Measurements from ENCODE around the gene VAV2.

Gene VAV2

DNA sequence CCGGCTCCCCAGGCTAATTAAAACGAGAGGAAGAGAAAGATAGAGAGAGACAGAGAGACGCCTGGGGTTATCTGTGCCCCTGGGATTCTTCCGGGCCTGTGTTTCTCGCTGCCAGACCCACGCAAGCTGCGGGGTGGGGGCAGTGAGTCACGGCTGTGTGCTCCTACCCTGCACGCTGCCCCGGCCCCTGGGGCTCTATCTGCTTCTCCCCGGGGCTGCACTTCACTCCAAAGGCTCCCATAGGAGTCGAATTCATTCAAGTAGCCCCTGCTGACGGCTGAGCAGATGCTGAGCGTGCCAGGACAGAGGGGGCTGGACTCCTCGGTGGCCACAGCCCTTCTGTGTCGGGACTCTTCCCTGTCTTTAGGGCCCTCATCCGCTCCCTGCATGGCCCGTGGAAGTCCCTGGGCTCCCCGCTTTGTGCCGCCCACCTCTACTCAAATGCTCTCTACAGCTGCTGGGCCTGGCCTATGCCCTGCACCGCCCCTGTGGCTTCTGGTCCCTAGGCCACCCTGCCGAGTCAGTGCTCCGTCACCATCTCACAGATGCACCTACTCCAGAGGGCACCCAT, 276.7 kb downstream of the VAV2 start:
- DNase-seq = no peak

DNA sequence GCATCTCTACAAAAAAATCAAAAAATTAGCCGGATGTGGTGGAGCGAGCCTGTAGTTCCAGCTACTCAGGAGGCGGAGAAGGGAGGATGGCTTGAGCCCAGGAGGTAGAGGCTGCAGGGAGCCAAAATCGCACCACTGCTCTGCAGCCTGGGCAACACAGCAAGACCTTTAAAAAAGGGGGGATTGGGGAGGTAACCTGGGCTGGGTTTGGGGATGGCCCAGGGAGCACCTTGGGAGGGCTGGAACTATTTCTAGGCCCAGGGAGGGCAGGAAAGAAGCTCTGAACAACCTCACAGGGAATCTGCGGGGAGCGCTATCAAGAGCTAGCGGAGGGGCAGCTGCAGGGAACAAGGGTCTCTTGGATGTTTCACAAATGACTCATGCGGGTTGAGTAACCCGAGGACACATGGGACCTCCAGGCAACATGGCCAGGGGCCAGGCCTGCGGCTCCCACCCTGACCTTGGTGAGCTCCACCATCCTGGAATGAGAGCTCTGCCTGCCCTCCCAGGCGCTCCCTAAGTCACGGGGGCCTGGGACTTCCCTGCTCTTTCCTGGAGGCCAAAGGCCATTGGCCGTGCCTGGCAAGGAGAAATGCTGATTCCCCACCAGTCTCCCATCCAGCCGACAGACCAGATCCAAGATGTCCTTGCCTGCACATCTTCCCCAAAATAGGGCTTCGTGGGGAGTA, 277.4 kb downstream of the VAV2 start:
- no peak for DNase-seq

DNA sequence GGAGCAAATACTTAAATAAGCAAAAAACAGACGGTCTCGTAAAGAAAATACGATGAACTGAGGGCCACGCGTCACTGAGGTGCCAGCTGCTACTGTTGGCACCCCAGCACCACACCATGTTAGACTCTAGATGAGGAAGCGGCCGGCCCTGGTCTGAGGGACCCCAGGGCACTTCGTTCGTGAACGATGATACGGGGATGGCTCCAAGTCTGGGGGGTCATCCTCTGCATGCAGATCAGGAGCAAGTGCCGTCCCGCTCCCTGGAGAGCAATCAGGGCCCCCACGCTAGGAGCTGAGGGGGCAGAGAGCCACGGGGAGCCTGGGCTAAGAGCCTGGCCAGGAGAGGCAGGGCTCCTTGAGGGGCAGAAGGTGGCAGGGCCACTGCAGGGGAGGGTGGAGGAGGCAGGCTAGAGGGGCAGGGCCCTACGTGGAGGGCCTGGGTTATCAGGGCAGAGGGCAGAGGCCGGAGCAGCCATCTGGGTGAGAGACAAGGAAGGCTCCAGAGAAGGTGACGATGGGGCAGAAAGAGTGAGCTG, 278.1 kb downstream of the VAV2 start:
- DNase-seq = no peak

DNA sequence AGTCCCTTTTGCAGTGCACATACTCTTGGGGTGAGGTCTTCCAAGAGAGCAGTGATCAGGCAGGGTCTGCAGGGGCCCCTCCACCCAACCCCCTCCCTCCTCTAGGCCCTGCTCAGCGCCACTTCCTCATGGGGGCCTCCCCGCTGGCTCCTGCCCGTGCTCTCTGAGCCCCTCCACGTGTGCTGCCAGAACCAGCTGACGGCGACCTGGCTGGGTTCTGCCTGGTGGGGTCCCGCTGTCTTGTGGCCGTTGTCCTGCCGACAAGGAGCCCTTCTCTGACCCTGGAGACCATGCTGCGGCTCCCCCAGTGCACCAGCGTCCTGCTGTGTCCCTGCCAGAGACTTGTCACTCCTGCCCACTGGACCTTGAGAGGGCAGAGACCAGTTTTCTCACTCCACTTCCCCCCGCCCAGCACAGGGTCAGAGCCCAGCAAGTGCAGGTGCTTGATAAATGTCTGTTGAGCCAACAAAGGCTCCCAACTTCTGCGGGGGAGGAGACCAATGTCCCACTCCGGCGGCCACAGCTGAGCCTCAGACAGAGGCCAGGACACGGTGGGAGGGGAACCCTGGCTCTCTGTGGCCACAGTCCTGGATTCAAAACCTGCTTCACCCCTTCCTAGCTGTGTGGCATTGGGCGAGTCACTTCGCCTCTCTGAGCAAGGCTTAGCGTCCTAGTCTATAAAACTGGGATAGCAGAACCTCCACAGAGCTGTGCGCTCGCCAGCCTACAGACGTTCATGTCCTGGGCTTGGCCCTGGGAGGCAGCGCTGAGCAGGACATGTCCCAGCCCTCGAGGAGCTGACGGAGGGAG, 278.8 kb downstream of the VAV2 start:
- no peak for DNase-seq

DNA sequence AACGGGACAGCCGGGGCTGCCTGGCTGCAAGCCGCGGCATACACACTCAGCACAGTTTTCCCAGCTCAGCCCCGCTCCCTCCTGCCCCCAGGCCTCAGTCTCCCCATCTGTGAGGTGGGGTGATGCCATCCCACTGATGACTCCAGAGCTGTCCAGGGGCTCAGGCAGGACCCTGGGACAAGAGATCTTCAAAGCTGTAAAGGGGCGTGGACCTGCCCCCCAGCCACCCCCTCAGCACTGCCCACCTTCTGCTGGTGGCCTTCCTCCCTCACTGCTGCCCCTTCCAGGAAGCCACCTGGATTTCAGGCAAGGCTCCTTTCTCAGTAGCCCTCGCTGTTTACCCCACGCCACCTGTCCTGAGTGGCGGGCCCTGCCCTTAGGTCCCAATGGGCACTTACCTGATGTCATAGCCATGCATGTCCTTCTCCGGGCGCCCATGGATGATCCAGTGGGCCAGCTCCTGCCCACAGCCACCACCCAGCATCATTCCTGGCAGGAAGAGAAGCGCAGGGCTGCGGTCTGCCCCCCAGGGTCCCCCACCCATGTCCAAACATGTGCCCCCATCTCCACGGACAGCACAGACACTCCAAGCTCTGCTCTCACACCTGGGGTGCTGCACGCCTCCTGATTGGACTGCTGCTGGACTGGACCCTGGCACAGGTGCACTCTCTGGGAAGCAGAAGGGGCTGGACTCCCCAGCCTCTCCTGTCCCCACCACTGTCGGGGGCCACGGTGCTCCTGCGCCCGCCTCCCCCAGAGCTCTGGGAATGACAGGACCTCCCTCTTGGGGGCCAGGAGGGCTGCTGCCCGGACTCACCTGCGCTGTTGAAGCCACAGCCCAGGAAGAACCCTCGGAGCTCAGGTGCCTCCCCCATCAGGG, 279.7 kb downstream of the VAV2 start:
- no peak for DNase-seq

All from stimulated activated CD4-positive, alpha-beta T cell treated with anti-CD3 and anti-CD28 coated beads, Interleukin-1b, Interleukin-23, amount 100 ng/mL, for 48 hours (primary cell).